Tibial nerve (tissue), 4 donors: ENCODE measurements around the gene ITPK1. TPM values are rescaled to one million over a fixed set of nuclear protein-coding genes. Genes with fewer than 3 reads are reported as not detected.

Source experiments
- DNase-seq, 2 donors: peaks; one replicate each; pipeline ENCODE4 v3.0.0-alpha.2; 2019; ENCODE audit warnings: low spot score in 2 of 2
- H3K27ac ChIP-seq, 4 donors: fragments of 200-600 bp; sonication (generic) in 3 of 4; one replicate each; pipeline ENCODE4 v1.5.1; 2017 to 2019; ENCODE audit warnings: mild to moderate bottlenecking in 1 of 4
- H3K27me3 ChIP-seq, 2 donors: fragments of 200-600 bp; sonication (generic) in 1 of 2; one replicate each; pipeline versions ENCODE4 v1.5.1 to v1.6.0; 2017 to 2019
- H3K36me3 ChIP-seq, 3 donors: fragments of 200-600 bp; sonication (generic); one replicate each; pipeline ENCODE4 v1.5.1; 2018 to 2019
- H3K4me1 ChIP-seq, 4 donors: fragments of 200-600 bp; sonication (generic) in 3 of 4; one replicate each; pipeline ENCODE4 v1.5.1; 2017 to 2019
- H3K4me3 ChIP-seq, 4 donors: fragments of 200-600 bp; sonication (generic) in 3 of 4; one replicate each; pipeline ENCODE4 v1.5.1; 2017 to 2019; ENCODE audit warnings: mild to moderate bottlenecking in 1 of 4, moderate library complexity in 1 of 4
- H3K9me3 ChIP-seq, 4 donors: fragments of 200-600 bp; sonication (generic) in 3 of 4; one replicate each; pipeline ENCODE4 v1.5.1; 2017 to 2019
- EP300 ChIP-seq, 2 donors: sonication (generic); formaldehyde crosslinking; IDR thresholded peaks; one replicate each; pipeline ENCODE4 v1.6.1; 2017; ENCODE audit warnings: antibody characterized with exemption in 2 of 2, mild to moderate bottlenecking in 1 of 2
- POLR2A ChIP-seq, 2 donors: fragments of 450-650 bp; IDR thresholded peaks; one replicate each; pipeline ENCODE4 v1.6.1; 2017; ENCODE audit warnings: antibody characterized with exemption in 2 of 2, mild to moderate bottlenecking in 2 of 2, moderate library complexity in 2 of 2
- WGBS, 2 donors: methylation state at CpG; one replicate each; pipeline ENCODE4 v1.1.5; 2018; 5-methylcytosine and 5-hydroxymethylcytosine counted together
- total RNA-seq, 4 donors: library from RNA; depleted of rRNA; stranded (reverse); fragments of >200 nt; gene quantifications; one replicate each; pipeline ENCODE4 v1.1.0, GENCODE V29; 2016
- TF ChIP-seq, protein P1 (sequence below), 5 experiments: fragments of 200-600 bp in 3 of 5; fragments of 450-650 bp in 2 of 5; sonication (generic) in 3 of 5; IDR thresholded peaks; one replicate each; pipeline ENCODE4 v1.5.1; 2016 to 2019; ENCODE audit warnings: antibody characterized with exemption in 5 of 5, mild to moderate bottlenecking in 3 of 5, moderate library complexity in 2 of 5

ITPK1 gene
- total RNA-seq, 4 donors from 2014 or later, result 67.4 to 121 (median 92.5) TPM

DNA sequence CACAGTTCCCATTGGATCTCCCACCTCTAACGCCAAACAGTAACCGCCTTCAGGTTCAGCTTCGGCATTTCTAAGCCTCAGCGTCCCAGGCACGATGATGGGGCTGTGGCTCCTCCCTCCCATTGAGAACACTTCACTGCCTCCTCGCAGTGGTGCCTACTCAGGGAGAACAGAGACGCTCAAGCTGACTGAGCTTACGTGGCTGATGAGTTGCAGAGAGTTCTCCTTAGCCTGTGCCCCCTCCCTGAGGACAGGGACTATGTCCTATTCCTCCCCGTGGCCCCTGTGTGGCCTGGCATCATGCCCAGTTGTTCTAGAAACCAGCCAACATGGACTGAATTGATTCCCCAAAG is 87.0 kb downstream of the ITPK1 start:
- H3K27ac ChIP-seq, result peak overlapping the region; percentile 11 to 95 (median 68)
- H3K4me1 ChIP-seq, result peaks cover 8 to 93% (median 44%) of the 10 kb centered on the region in 4 donors
- no peaks in the 10 kb centered on the region for H3K9me3 ChIP-seq
- WGBS, 2 donors, result 68 to 74% methylated on average over 9 of the region's 9 CpGs
- DNase-seq, result no peak
- no peaks in the 10 kb centered on the region for H3K36me3 ChIP-seq
- H3K4me3 ChIP-seq, result no peak overlapping the region
- H3K27me3 ChIP-seq, result no peaks in the 10 kb centered on the region
- TF ChIP-seq POLR2A (IDR thresholded peaks at IDR 0.05), result no peak
- no peak for TF ChIP-seq EP300 (IDR thresholded peaks at IDR 0.05)
- TF ChIP-seq, protein P1, sequence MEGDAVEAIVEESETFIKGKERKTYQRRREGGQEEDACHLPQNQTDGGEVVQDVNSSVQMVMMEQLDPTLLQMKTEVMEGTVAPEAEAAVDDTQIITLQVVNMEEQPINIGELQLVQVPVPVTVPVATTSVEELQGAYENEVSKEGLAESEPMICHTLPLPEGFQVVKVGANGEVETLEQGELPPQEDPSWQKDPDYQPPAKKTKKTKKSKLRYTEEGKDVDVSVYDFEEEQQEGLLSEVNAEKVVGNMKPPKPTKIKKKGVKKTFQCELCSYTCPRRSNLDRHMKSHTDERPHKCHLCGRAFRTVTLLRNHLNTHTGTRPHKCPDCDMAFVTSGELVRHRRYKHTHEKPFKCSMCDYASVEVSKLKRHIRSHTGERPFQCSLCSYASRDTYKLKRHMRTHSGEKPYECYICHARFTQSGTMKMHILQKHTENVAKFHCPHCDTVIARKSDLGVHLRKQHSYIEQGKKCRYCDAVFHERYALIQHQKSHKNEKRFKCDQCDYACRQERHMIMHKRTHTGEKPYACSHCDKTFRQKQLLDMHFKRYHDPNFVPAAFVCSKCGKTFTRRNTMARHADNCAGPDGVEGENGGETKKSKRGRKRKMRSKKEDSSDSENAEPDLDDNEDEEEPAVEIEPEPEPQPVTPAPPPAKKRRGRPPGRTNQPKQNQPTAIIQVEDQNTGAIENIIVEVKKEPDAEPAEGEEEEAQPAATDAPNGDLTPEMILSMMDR (IDR thresholded peaks at IDR 0.05), result no peak

DNA sequence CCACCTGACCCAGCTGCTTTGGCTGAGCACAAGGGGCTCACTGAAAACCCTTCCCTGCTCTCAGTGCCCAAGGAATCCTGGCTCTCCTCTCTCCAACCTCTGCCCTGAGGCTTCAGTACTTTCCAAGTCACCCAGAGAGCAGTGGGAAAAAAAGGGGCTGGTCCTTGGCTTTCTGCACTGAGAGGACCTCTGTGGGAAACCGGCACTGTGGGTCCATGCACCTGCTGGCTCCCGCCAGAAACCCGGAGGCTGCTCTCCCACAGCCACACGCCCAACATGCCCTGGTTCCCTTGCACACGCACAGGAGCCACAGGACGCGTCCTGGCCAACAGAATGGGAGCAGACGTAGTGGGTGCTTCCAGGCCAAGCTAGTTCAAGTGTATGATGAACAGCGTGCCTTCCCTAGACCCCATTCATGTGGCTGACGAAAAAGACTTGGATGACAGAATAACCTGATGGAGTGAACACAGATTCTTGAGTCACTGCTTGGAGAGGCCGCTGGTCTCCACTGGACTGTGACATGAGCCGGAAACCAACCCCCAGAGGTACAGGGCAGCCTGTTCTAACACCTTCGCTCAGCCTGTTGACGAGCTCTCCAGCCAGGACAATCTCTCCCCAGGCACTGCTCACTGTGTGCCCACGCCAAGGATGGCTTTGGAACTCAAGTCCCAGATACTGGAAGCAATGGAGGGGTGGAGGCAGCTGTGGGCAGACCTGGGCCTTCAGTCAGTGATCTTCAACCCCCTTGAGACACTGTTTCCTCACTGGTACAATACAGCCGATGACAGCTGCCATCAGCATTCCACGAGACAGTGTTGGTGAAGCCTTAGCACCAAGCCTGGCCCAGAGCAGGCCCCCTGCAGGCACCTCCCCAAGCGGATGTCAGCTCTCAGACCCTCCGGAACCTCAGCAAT is 87.7 kb downstream of the ITPK1 start:
- no peaks in the 10 kb centered on the region for H3K36me3 ChIP-seq
- TF ChIP-seq POLR2A (IDR thresholded peaks at IDR 0.05) (no peak), EP300 (IDR thresholded peaks at IDR 0.05) (no peak)
- TF ChIP-seq, protein P1 (IDR thresholded peaks at IDR 0.05), result no peak
- H3K4me3 ChIP-seq, result no peak overlapping the region
- peaks cover 7 to 93% (median 40%) of the 10 kb centered on the region in 4 donors for H3K4me1 ChIP-seq
- no peak for DNase-seq
- no peaks in the 10 kb centered on the region for H3K27me3 ChIP-seq
- peak overlapping the region; percentile 11 to 95 (median 68) for H3K27ac ChIP-seq
- 75 to 82% methylated on average over 19 of the region's 19 CpGs for WGBS, 2 donors
- no peaks in the 10 kb centered on the region for H3K9me3 ChIP-seq

DNA sequence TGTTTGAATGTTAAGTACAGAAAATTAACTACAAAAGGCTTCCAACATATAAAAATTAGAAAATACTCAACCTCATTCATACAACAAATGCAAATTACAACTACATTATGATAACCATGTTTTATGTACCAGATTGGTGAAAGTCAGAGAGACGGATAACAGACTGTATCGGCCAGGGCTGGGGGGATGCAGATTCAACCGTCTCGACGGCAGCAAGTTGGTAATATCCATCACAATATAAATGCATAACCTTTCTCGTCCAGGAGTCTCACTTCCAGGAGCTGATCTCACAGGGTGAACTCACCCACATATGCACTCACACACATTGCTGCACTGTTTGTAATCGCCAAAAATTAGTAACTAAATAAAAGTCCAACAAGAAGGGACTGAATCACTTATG is 89.4 kb downstream of the ITPK1 start:
- H3K36me3 ChIP-seq, result no peaks in the 10 kb centered on the region
- TF ChIP-seq POLR2A (IDR thresholded peaks at IDR 0.05) (no peak), EP300 (IDR thresholded peaks at IDR 0.05) (no peak)
- TF ChIP-seq, protein P1 (IDR thresholded peaks at IDR 0.05), result no peak
- H3K9me3 ChIP-seq, result no peaks in the 10 kb centered on the region
- peaks cover 0 to 87% (median 34%) of the 10 kb centered on the region in 4 donors for H3K4me1 ChIP-seq
- 75 to 80% methylated on average over 7 of the region's 7 CpGs for WGBS, 2 donors
- H3K27me3 ChIP-seq, result no peaks in the 10 kb centered on the region
- no peak for DNase-seq
- no peak overlapping the region for H3K4me3 ChIP-seq
- H3K27ac ChIP-seq, result peak overlapping the region in 2 of 4 donors; percentile 95

DNA sequence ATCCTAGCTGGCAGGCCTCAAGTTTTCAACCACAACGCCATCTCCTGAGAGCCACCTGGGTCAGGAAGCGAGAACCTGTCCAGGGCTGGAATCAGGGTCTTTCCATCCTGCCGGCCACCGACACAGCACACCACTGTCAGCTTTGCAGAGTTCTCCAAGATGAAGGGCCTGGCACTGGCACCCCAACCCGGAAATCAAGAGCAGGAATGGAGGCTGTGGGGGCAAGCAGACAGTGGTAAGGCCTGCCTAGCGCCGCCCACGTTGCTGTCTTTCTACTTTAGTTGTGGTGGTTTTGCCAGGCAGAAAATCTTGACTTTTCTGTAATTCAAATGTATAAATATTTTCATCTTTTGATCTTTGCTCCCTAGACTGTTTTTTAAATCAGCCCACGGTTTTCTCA is 90.7 kb downstream of the ITPK1 start:
- Histone ChIP-seq H3K4me3 (no peak overlapping the region), H3K4me1 (peaks cover 0 to 86% (median 35%) of the 10 kb centered on the region in 4 donors), H3K27ac (peak overlapping the region in 3 of 4 donors; percentile 21 to 95 (median 69)), H3K27me3 (no peaks in the 10 kb centered on the region), H3K9me3 (no peaks in the 10 kb centered on the region), H3K36me3 (no peaks in the 10 kb centered on the region)
- TF ChIP-seq, protein P1 (IDR thresholded peaks at IDR 0.05), result no peak
- no peak for TF ChIP-seq POLR2A (IDR thresholded peaks at IDR 0.05)
- no peak for TF ChIP-seq EP300 (IDR thresholded peaks at IDR 0.05)
- DNase-seq, result no peak
- 44 to 54% methylated on average over 9 of the region's 9 CpGs for WGBS, 2 donors

DNA sequence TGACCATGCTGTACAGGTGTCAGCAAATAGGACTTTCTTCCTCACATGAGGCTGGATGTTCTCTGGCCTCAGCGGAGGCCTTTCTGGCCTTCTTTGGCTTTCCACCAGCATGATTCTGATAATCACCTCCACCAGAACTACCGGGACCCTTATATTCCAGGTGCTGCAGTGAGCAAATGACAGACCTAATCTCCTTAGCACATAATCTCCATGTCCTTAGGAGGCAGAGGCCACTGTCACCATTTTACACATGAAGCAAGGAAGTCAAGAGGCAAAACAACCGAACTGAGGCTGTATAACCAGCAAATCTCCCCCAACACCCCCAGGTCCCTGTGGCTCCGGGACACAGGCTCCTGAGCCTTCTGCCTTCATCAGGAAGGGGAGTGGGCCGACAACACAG is 91.2 kb downstream of the ITPK1 start:
- TF ChIP-seq POLR2A (IDR thresholded peaks at IDR 0.05) (no peak), EP300 (IDR thresholded peaks at IDR 0.05) (no peak)
- TF ChIP-seq, protein P1 (IDR thresholded peaks at IDR 0.05), result no peak
- no peak for DNase-seq
- H3K4me1 ChIP-seq, result peaks cover 0 to 86% (median 38%) of the 10 kb centered on the region in 4 donors
- WGBS, 2 donors, result 73% methylated on average over 5 of the region's 5 CpGs
- H3K9me3 ChIP-seq, result no peaks in the 10 kb centered on the region
- H3K4me3 ChIP-seq, result no peak overlapping the region
- H3K27me3 ChIP-seq, result no peaks in the 10 kb centered on the region
- H3K27ac ChIP-seq, result peak overlapping the region in 3 of 4 donors; percentile 21 to 95 (median 69)
- no peaks in the 10 kb centered on the region for H3K36me3 ChIP-seq
